CD14-positive monocyte (primary cell): ENCODE measurements around the gene ZNF385B. TPM values are rescaled to one million over a fixed set of nuclear protein-coding genes. Genes with fewer than 3 reads are reported as not detected.

Experiments
- DNase-seq, 3 donors: peaks; one replicate each; pipeline ENCODE4 v3.0.0-alpha.2; 2011 to 2022
- H2AFZ ChIP-seq: 2 replicates; pipeline ENCODE4 v1.6.0; 2012; ENCODE audit warnings: mild to moderate bottlenecking, low read depth, low read length, inconsistent platforms; ENCODE audit not compliant: insufficient read depth, poor library complexity, severe bottlenecking
- H3K27ac ChIP-seq, 2 donors: 1 replicate in 1 of 2; 2 replicates in 1 of 2; pipeline ENCODE4 v1.5.1; 2012 to 2013; ENCODE audit warnings: low read length in 2 of 2, control low read depth in 1 of 2, inconsistent platforms in 1 of 2, low read depth in 1 of 2, mild to moderate bottlenecking in 1 of 2
- H3K27me3 ChIP-seq, 2 donors: one replicate each; pipeline versions ENCODE4 v1.6.0 to v1.6.1; 2011 to 2013; ENCODE audit warnings: low read length in 2 of 2; ENCODE audit not compliant: control insufficient read depth in 2 of 2, insufficient read depth in 2 of 2
- H3K36me3 ChIP-seq, 2 donors: replicated peaks in 1 of 2; 1 replicate in 1 of 2; 2 replicates in 1 of 2; pipeline versions ENCODE4 v1.5.1 to v1.6.1; 2012 to 2013; ENCODE audit warnings: low read length in 2 of 2, control low read depth in 1 of 2, inconsistent platforms in 1 of 2, mild to moderate bottlenecking in 1 of 2; ENCODE audit not compliant: insufficient read depth in 2 of 2, control insufficient read depth in 1 of 2
- H3K4me1 ChIP-seq, 2 donors: 1 replicate in 1 of 2; 2 replicates in 1 of 2; pipeline versions ENCODE4 v1.5.1 to v1.6.1; 2012 to 2013; ENCODE audit warnings: low read length in 2 of 2, control low read depth in 1 of 2, inconsistent platforms in 1 of 2, mild to moderate bottlenecking in 1 of 2, moderate library complexity in 1 of 2; ENCODE audit not compliant: insufficient read depth in 2 of 2, control insufficient read depth in 1 of 2
- H3K4me2 ChIP-seq: replicated peaks from 2 replicates; pipeline ENCODE3; 2012; ENCODE audit warnings: low read length, moderate library complexity, mild to moderate bottlenecking; ENCODE audit not compliant: poor library complexity, severe bottlenecking; ENCODE audit errors: extremely low read depth
- H3K4me3 ChIP-seq, 3 experiments: fragments of 200-600 bp in 1 of 3; sonication (generic) in 1 of 3; replicated peaks in 1 of 3; 1 replicate in 2 of 3; 2 replicates in 1 of 3; pipeline ENCODE4 v1.5.1; 2011 to 2013; ENCODE audit warnings: low read length in 3 of 3, mild to moderate bottlenecking in 3 of 3, control low read depth in 2 of 3, low read depth in 2 of 3, inconsistent platforms in 1 of 3, moderate library complexity in 1 of 3
- H3K79me2 ChIP-seq: 2 replicates; pipeline ENCODE4 v1.6.0; 2012; ENCODE audit warnings: mild to moderate bottlenecking, control low read depth, inconsistent platforms, low read length, moderate library complexity; ENCODE audit not compliant: insufficient read depth
- H3K9ac ChIP-seq: 2 replicates; pipeline ENCODE4 v1.6.0; 2017; ENCODE audit warnings: low read length, mild to moderate bottlenecking; ENCODE audit not compliant: insufficient read depth, poor library complexity, severe bottlenecking
- H3K9me3 ChIP-seq, 2 donors: replicated peaks in 1 of 2; 1 replicate in 1 of 2; 2 replicates in 1 of 2; pipeline versions ENCODE4 v1.5.1 to v1.6.1; 2012 to 2013; ENCODE audit warnings: low read length in 2 of 2, control low read depth in 1 of 2; ENCODE audit not compliant: control insufficient read depth in 1 of 2, insufficient read depth in 1 of 2
- H4K20me1 ChIP-seq: 2 replicates; pipeline ENCODE4 v1.6.0; 2012; ENCODE audit warnings: mild to moderate bottlenecking, low read length, control low read depth, moderate library complexity; ENCODE audit not compliant: insufficient read depth
- H3K27ac Mint-ChIP-seq, 7 donors: one replicate each; pipeline ENCODE4 v1.8.0; 2020; ENCODE audit warnings: mild to moderate bottlenecking in 7 of 7, mixed read lengths in 7 of 7, moderate library complexity in 6 of 7, inconsistent platforms in 2 of 7
- H3K27me3 Mint-ChIP-seq, 3 donors: one replicate each; pipeline ENCODE4 v1.8.0; 2021 to 2022; ENCODE audit warnings: low read depth in 3 of 3, mild to moderate bottlenecking in 3 of 3, mixed read lengths in 3 of 3, moderate library complexity in 3 of 3, inconsistent platforms in 1 of 3
- H3K36me3 Mint-ChIP-seq, 2 donors: one replicate each; pipeline ENCODE4 v1.8.0; 2020; ENCODE audit warnings: mixed read lengths in 2 of 2, inconsistent platforms in 1 of 2, mild to moderate bottlenecking in 1 of 2
- H3K4me1 Mint-ChIP-seq: one replicate; pipeline ENCODE4 v1.8.0; 2020; ENCODE audit warnings: mild to moderate bottlenecking, mixed read lengths
- H3K4me3 Mint-ChIP-seq, 2 donors: one replicate each; pipeline ENCODE4 v1.8.0; 2020; ENCODE audit warnings: mild to moderate bottlenecking in 2 of 2, mixed read lengths in 2 of 2, moderate library complexity in 1 of 2
- H3K9me3 Mint-ChIP-seq, 7 donors: one replicate each; pipeline ENCODE4 v1.8.0; 2020 to 2022; ENCODE audit warnings: mixed read lengths in 7 of 7, mild to moderate bottlenecking in 6 of 7, moderate library complexity in 6 of 7, inconsistent platforms in 2 of 7
- CTCF ChIP-seq: fragments of 200-600 bp; IDR thresholded peaks from one replicate; pipeline ENCODE4 v1.8.0; 2022; ENCODE audit warnings: antibody characterized with exemption, mild to moderate bottlenecking
- WGBS: methylation state at CpG from one replicate; pipeline ENCODE4 v1.1.5; 2013; ENCODE audit warnings: missing lambda C conversion rate; ENCODE audit not compliant: insufficient coverage; 5-methylcytosine and 5-hydroxymethylcytosine counted together
- intact Hi-C, 2 donors: fragments of 100-400 bp; cut with micrococcal nuclease; formaldehyde crosslinking; loops; one replicate each; pipeline versions ENCODE4 v1.15.0 to v1.15.1; 2023
- polyA plus RNA-seq, 3 donors: library from polyadenylated mRNA; depleted of rRNA in 1 of 3; unstranded in 2 of 3; stranded (reverse) in 1 of 3; fragments of 300-500 nt in 2 of 3; fragments of >200 nt in 1 of 3; fragmentation: Illumina TruSeq in 2 of 3; gene quantifications; 1 replicate in 2 of 3; 2 replicates in 1 of 3; pipeline ENCODE4 v1.2.3, GENCODE V29; 2012 to 2021

Gene ZNF385B
- polyA plus RNA-seq, 3 donors, result not detected

- H4K20me1 ChIP-seq, result no peaks in the 10 kb centered on the region
- no peaks in the 10 kb centered on the region for H3K79me2 ChIP-seq
- H3K4me1 ChIP-seq, result no peaks in the 10 kb centered on the region
- Mint-ChIP-seq H3K9me3 (peaks cover 0 to 3% (median 0%) of the 10 kb centered on the region in 7 donors), H3K36me3 (no peaks in the 10 kb centered on the region), H3K27me3 (no peaks in the 10 kb centered on the region), H3K4me1 (no peaks in the 10 kb centered on the region), H3K27ac (no peak overlapping the region), H3K4me3 (no peak overlapping the region)
- H3K27ac ChIP-seq, result no peak overlapping the region
- DNase-seq, result no peak
- H2AFZ ChIP-seq, result no peak overlapping the region
- no peaks in the 10 kb centered on the region for H3K36me3 ChIP-seq
- H3K9ac ChIP-seq, result no peak overlapping the region
- no CpG with 5 or more reads among the region's 1 CpG for WGBS
- H3K4me3 ChIP-seq, result no peak overlapping the region
- no peak for TF ChIP-seq CTCF
- H3K4me2 ChIP-seq, result no peak overlapping the region
- intact Hi-C loops, result no loop called here
- H3K27me3 ChIP-seq, result no peaks in the 10 kb centered on the region
- no peaks in the 10 kb centered on the region for H3K9me3 ChIP-seq
These were observed 269.7 kb downstream of the ZNF385B start for GRCh38 chr2:179591690-179592089.

GRCh38 chr2:179588486-179589145 lies 272.8 kb downstream of the ZNF385B start:
- no peak overlapping the region for H3K4me3 ChIP-seq
- no peaks in the 10 kb centered on the region for H3K4me1 ChIP-seq
- no peaks in the 10 kb centered on the region for H3K79me2 ChIP-seq
- Mint-ChIP-seq H3K9me3 (no peaks in the 10 kb centered on the region), H3K4me3 (no peak overlapping the region), H3K36me3 (no peaks in the 10 kb centered on the region), H3K27me3 (no peaks in the 10 kb centered on the region), H3K27ac (no peak overlapping the region), H3K4me1 (no peaks in the 10 kb centered on the region)
- H3K4me2 ChIP-seq, result no peak overlapping the region
- H3K27me3 ChIP-seq, result no peaks in the 10 kb centered on the region
- no peaks in the 10 kb centered on the region for H4K20me1 ChIP-seq
- intact Hi-C loops, result no loop called here
- no peak overlapping the region for H2AFZ ChIP-seq
- no peak for DNase-seq
- WGBS, result 86% methylated on average over 2 of the region's 3 CpGs
- H3K9ac ChIP-seq, result no peak overlapping the region
- no peaks in the 10 kb centered on the region for H3K9me3 ChIP-seq
- no peak overlapping the region for H3K27ac ChIP-seq
- H3K36me3 ChIP-seq, result no peaks in the 10 kb centered on the region
- TF ChIP-seq CTCF, result no peak
